ENCODE data around the gene HCN3. TPM values are rescaled to one million over a fixed set of nuclear protein-coding genes. Genes with fewer than 3 reads are reported as not detected.
"Not testable (repeated sequence)": the region's sequence is repeated elsewhere in the genome, so short reads cannot be mapped to it uniquely, and the experiment has no call there.

The HCN3 gene
- polyA plus RNA-seq, 1 donor: 18.3 TPM

- Histone ChIP-seq H3K4me1 (ENCODE audit: control insufficient read depth, insufficient read depth, low read length) (peaks cover 6% of the 10 kb centered on the region), H3K36me3 (ENCODE audit: control insufficient read depth, insufficient read depth, low read length) (peaks cover 35% of the 10 kb centered on the region), H3K27ac (ENCODE audit: low read length) (no peak overlapping the region), H3K27me3 (ENCODE audit: control insufficient read depth, insufficient read depth, low read length) (no peaks in the 10 kb centered on the region), H3K9me3 (ENCODE audit: control insufficient read depth, low read depth, low read length) (no peaks in the 10 kb centered on the region), H3K4me3 (ENCODE audit: low read length) (no peak overlapping the region)
- WGBS (ENCODE audit: insufficient coverage, low lambda C conversion rate): no CpG with 5 or more reads among the region's 12 CpGs
- no peak for DNase-seq
Measured at GRCh38 chr1:155284476-155284875, 7.2 kb downstream of the HCN3 start.

GRCh38 chr1:155285063-155285462 is 7.8 kb downstream of the HCN3 start:
- Histone ChIP-seq H3K27ac (ENCODE audit: low read length) (no peak overlapping the region), H3K36me3 (ENCODE audit: control insufficient read depth, insufficient read depth, low read length) (peaks cover 37% of the 10 kb centered on the region), H3K4me1 (ENCODE audit: control insufficient read depth, insufficient read depth, low read length) (peaks cover 6% of the 10 kb centered on the region), H3K4me3 (ENCODE audit: low read length) (no peak overlapping the region), H3K27me3 (ENCODE audit: control insufficient read depth, insufficient read depth, low read length) (no peaks in the 10 kb centered on the region), H3K9me3 (ENCODE audit: control insufficient read depth, low read depth, low read length) (no peaks in the 10 kb centered on the region)
- WGBS (ENCODE audit: insufficient coverage, low lambda C conversion rate): no CpG with 5 or more reads among the region's 14 CpGs
- no peak for DNase-seq

- Histone ChIP-seq H3K4me3 (ENCODE audit: low read length) (no peak overlapping the region), H3K27ac (ENCODE audit: low read length) (no peak overlapping the region), H3K27me3 (ENCODE audit: control insufficient read depth, insufficient read depth, low read length) (no peaks in the 10 kb centered on the region), H3K4me1 (ENCODE audit: control insufficient read depth, insufficient read depth, low read length) (peaks cover 6% of the 10 kb centered on the region), H3K36me3 (ENCODE audit: control insufficient read depth, insufficient read depth, low read length) (peaks cover 41% of the 10 kb centered on the region), H3K9me3 (ENCODE audit: control insufficient read depth, low read depth, low read length) (no peaks in the 10 kb centered on the region)
- WGBS (ENCODE audit: insufficient coverage, low lambda C conversion rate): no CpG with 5 or more reads among the region's 18 CpGs
- no peak for DNase-seq
Measured at GRCh38 chr1:155285631-155286044, 8.4 kb downstream of the HCN3 start.

- Histone ChIP-seq H3K9me3 (ENCODE audit: control insufficient read depth, low read depth, low read length) (no peaks in the 10 kb centered on the region), H3K27me3 (ENCODE audit: control insufficient read depth, insufficient read depth, low read length) (no peaks in the 10 kb centered on the region), H3K27ac (ENCODE audit: low read length) (no peak overlapping the region), H3K36me3 (ENCODE audit: control insufficient read depth, insufficient read depth, low read length) (peaks cover 41% of the 10 kb centered on the region), H3K4me1 (ENCODE audit: control insufficient read depth, insufficient read depth, low read length) (peaks cover 6% of the 10 kb centered on the region), H3K4me3 (ENCODE audit: low read length) (no peak overlapping the region)
- no peak for DNase-seq
- WGBS (ENCODE audit: insufficient coverage, low lambda C conversion rate): no CpG with 5 or more reads among the region's 2 CpGs
Measured at GRCh38 chr1:155286544-155286943, 9.3 kb downstream of the HCN3 start.

GRCh38 chr1:155287987-155288543 is 10.8 kb downstream of the HCN3 start:
- Histone ChIP-seq H3K36me3 (ENCODE audit: control insufficient read depth, insufficient read depth, low read length) (peaks cover 38% of the 10 kb centered on the region), H3K27me3 (ENCODE audit: control insufficient read depth, insufficient read depth, low read length) (peaks cover under 1% of the 10 kb centered on the region), H3K4me1 (ENCODE audit: control insufficient read depth, insufficient read depth, low read length) (peaks cover 6% of the 10 kb centered on the region), H3K27ac (ENCODE audit: low read length) (no peak overlapping the region), H3K9me3 (ENCODE audit: control insufficient read depth, low read depth, low read length) (no peaks in the 10 kb centered on the region), H3K4me3 (ENCODE audit: low read length) (no peak overlapping the region)
- WGBS (ENCODE audit: insufficient coverage, low lambda C conversion rate): no CpG with 5 or more reads among the region's 21 CpGs
- no peak for DNase-seq

- H3K27me3 ChIP-seq (ENCODE audit: control insufficient read depth, insufficient read depth, low read length): peaks cover 24% of the 10 kb centered on the region
- peaks cover 26% of the 10 kb centered on the region for H3K36me3 ChIP-seq (ENCODE audit: control insufficient read depth, insufficient read depth, low read length)
- not testable (repeated sequence) for H3K4me3 ChIP-seq (ENCODE audit: low read length); H3K27ac ChIP-seq (ENCODE audit: low read length); H3K9me3 ChIP-seq (ENCODE audit: control insufficient read depth, low read depth, low read length); H3K4me1 ChIP-seq (ENCODE audit: control insufficient read depth, insufficient read depth, low read length); DNase-seq
- no CpG with 5 or more reads among the region's 10 CpGs for WGBS (ENCODE audit: insufficient coverage, low lambda C conversion rate)
Measured at GRCh38 chr1:155291006-155291405, 13.7 kb downstream of the HCN3 start.

- DNase-seq: no peak
- no peak overlapping the region for H3K27ac ChIP-seq (ENCODE audit: low read length)
- H3K4me1 ChIP-seq (ENCODE audit: control insufficient read depth, insufficient read depth, low read length): no peaks in the 10 kb centered on the region
- peaks cover 21% of the 10 kb centered on the region for H3K36me3 ChIP-seq (ENCODE audit: control insufficient read depth, insufficient read depth, low read length)
- H3K9me3 ChIP-seq (ENCODE audit: control insufficient read depth, low read depth, low read length): peaks cover 4% of the 10 kb centered on the region
- peaks cover 36% of the 10 kb centered on the region for H3K27me3 ChIP-seq (ENCODE audit: control insufficient read depth, insufficient read depth, low read length)
- WGBS (ENCODE audit: insufficient coverage, low lambda C conversion rate): no CpG with 5 or more reads among the region's 17 CpGs
- H3K4me3 ChIP-seq (ENCODE audit: low read length): no peak overlapping the region
Measured at GRCh38 chr1:155293086-155293749, 16.0 kb downstream of the HCN3 start.

GRCh38 chr1:155294520-155295182 is 17.4 kb downstream of the HCN3 start:
- WGBS (ENCODE audit: insufficient coverage, low lambda C conversion rate): no CpG with 5 or more reads among the region's 46 CpGs
- peaks cover 12% of the 10 kb centered on the region for H3K36me3 ChIP-seq (ENCODE audit: control insufficient read depth, insufficient read depth, low read length)
- peaks cover 4% of the 10 kb centered on the region for H3K4me1 ChIP-seq (ENCODE audit: control insufficient read depth, insufficient read depth, low read length)
- no peak overlapping the region for H3K4me3 ChIP-seq (ENCODE audit: low read length)
- peaks cover 36% of the 10 kb centered on the region for H3K27me3 ChIP-seq (ENCODE audit: control insufficient read depth, insufficient read depth, low read length)
- H3K9me3 ChIP-seq (ENCODE audit: control insufficient read depth, low read depth, low read length): peaks cover 4% of the 10 kb centered on the region
- H3K27ac ChIP-seq (ENCODE audit: low read length): no peak overlapping the region
- DNase-seq: no peak

GRCh38 chr1:155295183-155295941 is 18.1 kb downstream of the HCN3 start:
- Histone ChIP-seq H3K27ac (ENCODE audit: low read length) (no peak overlapping the region), H3K4me1 (ENCODE audit: control insufficient read depth, insufficient read depth, low read length) (peaks cover 11% of the 10 kb centered on the region), H3K4me3 (ENCODE audit: low read length) (no peak overlapping the region), H3K36me3 (ENCODE audit: control insufficient read depth, insufficient read depth, low read length) (peaks cover 7% of the 10 kb centered on the region), H3K9me3 (ENCODE audit: control insufficient read depth, low read depth, low read length) (peaks cover 4% of the 10 kb centered on the region), H3K27me3 (ENCODE audit: control insufficient read depth, insufficient read depth, low read length) (peaks cover 36% of the 10 kb centered on the region)
- DNase-seq: no peak
- no CpG with 5 or more reads among the region's 47 CpGs for WGBS (ENCODE audit: insufficient coverage, low lambda C conversion rate)

- no peak overlapping the region for H3K27ac ChIP-seq (ENCODE audit: low read length)
- peaks cover 36% of the 10 kb centered on the region for H3K27me3 ChIP-seq (ENCODE audit: control insufficient read depth, insufficient read depth, low read length)
- H3K36me3 ChIP-seq (ENCODE audit: control insufficient read depth, insufficient read depth, low read length): peaks cover 6% of the 10 kb centered on the region
- no peak for DNase-seq
- H3K9me3 ChIP-seq (ENCODE audit: control insufficient read depth, low read depth, low read length): peaks cover 4% of the 10 kb centered on the region
- 100% methylated on average over 1 of the region's 7 CpGs for WGBS (ENCODE audit: insufficient coverage, low lambda C conversion rate)
- H3K4me3 ChIP-seq (ENCODE audit: low read length): no peak overlapping the region
- peaks cover 16% of the 10 kb centered on the region for H3K4me1 ChIP-seq (ENCODE audit: control insufficient read depth, insufficient read depth, low read length)
Measured at GRCh38 chr1:155295942-155296267, 18.6 kb downstream of the HCN3 start.

Data from large intestine (tissue), 3 donors.